SK-N-MC (cell line): ENCODE measurements around the gene P2RY8.

Source experiments
- DNase-seq: peaks from one replicate; pipeline ENCODE4 v3.0.0-alpha.2; 2011; ENCODE audit warnings: low read depth, low spot score
- H3K27ac ChIP-seq: fragments of 200-600 bp; sonication (generic); 2 replicates; pipeline ENCODE4 v1.5.1; 2016; ENCODE audit warnings: mixed run types
- H3K36me3 ChIP-seq: fragments of 200-600 bp; sonication (generic); 2 replicates; pipeline ENCODE4 v1.6.1; 2017; ENCODE audit warnings: antibody characterized with exemption, low read length, mixed read lengths; ENCODE audit not compliant: insufficient read depth
- H3K4me3 ChIP-seq: fragments of 200-600 bp; sonication (generic); 2 replicates; pipeline ENCODE4 v1.5.1; 2016
- H3K9ac ChIP-seq: fragments of 200-600 bp; sonication (generic); 2 replicates; pipeline ENCODE4 v1.8.0; 2017; ENCODE audit warnings: mixed run types, mixed read lengths; ENCODE audit not compliant: insufficient read length
- H3K9me3 ChIP-seq: fragments of 200-600 bp; sonication (generic); 2 replicates; pipeline ENCODE4 v1.6.1; 2017; ENCODE audit warnings: low read depth, mild to moderate bottlenecking, antibody characterized with exemption, low read length, moderate library complexity, mixed read lengths
- EZH2 ChIP-seq: fragments of 200-600 bp; sonication (generic); IDR thresholded peaks from one replicate; pipeline ENCODE4 v1.6.1; 2017; ENCODE audit warnings: antibody characterized with exemption
- FOXP2 ChIP-seq: optimal IDR thresholded peaks from 2 replicates; pipeline ENCODE3; 2011; ENCODE audit warnings: mild to moderate bottlenecking, moderate library complexity; ENCODE audit not compliant: insufficient read depth; ENCODE audit errors: extremely low read length, control extremely low read depth
- POLR2AphosphoS5 ChIP-seq: IDR thresholded peaks from 2 replicates; pipeline ENCODE4 v1.6.1; 2012; ENCODE audit warnings: mild to moderate bottlenecking, low read depth, low read length, borderline replicate concordance

Gene P2RY8

GRCh38 chrX:1416965-1417760 is 119.8 kb downstream of the P2RY8 start:
- Histone ChIP-seq H3K9ac (no peak overlapping the region), H3K9me3 (no peaks in the 10 kb centered on the region), H3K4me3 (no peak overlapping the region), H3K36me3 (peaks cover 34% of the 10 kb centered on the region), H3K27ac (no peak overlapping the region)
- TF ChIP-seq EZH2 (no peak), POLR2AphosphoS5 (0 out of 2 replicates have a peak, but pooled peaks have one; percentile 14)
- DNase-seq = no peak

- Histone ChIP-seq H3K36me3 (peaks cover 27% of the 10 kb centered on the region), H3K27ac (no peak overlapping the region), H3K9me3 (no peaks in the 10 kb centered on the region), H3K9ac (no peak overlapping the region), H3K4me3 (no peak overlapping the region)
- TF ChIP-seq POLR2AphosphoS5 (no peak), EZH2 (no peak), FOXP2 (no peak)
- no peak for DNase-seq
Observed at GRCh38 chrX:1416327-1416784, 120.6 kb downstream of the P2RY8 start.
